HepG2 (cell line): ENCODE measurements around the gene UBE3B. TPM values are rescaled to one million over a fixed set of nuclear protein-coding genes. Genes with fewer than 3 reads are reported as not detected.
A peak's percentile ranks its signal among the peaks of the same experiment; 100 is the strongest.

ENCODE experiments used
- MED13 ChIP-seq: sonication (generic); formaldehyde crosslinking; IDR thresholded peaks from 2 replicates; pipeline ENCODE4 v1.5.0; 2020; ENCODE audit warnings: missing genetic modification reagents
- POLR2AphosphoS5 ChIP-seq: IDR thresholded peaks from 2 replicates; pipeline ENCODE4 v1.6.1; 2012; ENCODE audit warnings: low read depth, low read length
- RBFOX2 ChIP-seq: fragments of 200-400 bp; formaldehyde crosslinking; IDR thresholded peaks from 2 replicates; pipeline ENCODE4 v1.6.1; 2017; ENCODE audit warnings: low read depth, mild to moderate bottlenecking, low read length
- RFX1 ChIP-seq: fragments of 450-650 bp; IDR thresholded peaks from 2 replicates; pipeline ENCODE4 v1.6.1; 2017
- SRY ChIP-seq: sonication (generic); formaldehyde crosslinking; IDR thresholded peaks from 2 replicates; pipeline ENCODE4 v1.8.0; 2022; ENCODE audit warnings: mild to moderate bottlenecking, missing genetic modification reagents
- TBP ChIP-seq: sonication (generic); formaldehyde crosslinking; IDR thresholded peaks from 2 replicates; pipeline ENCODE4 v1.5.0; 2020; ENCODE audit warnings: missing genetic modification reagents
- ZNF12 ChIP-seq: sonication (generic); formaldehyde crosslinking; IDR thresholded peaks from 2 replicates; pipeline ENCODE4 v1.5.0; 2020; ENCODE audit warnings: missing genetic modification reagents
- ZNF205 ChIP-seq: IDR thresholded peaks from 2 replicates; pipeline ENCODE4 v1.6.1; 2018; ENCODE audit warnings: missing biosample characterization, missing genetic modification reagents
- ZNF232 ChIP-seq: sonication (generic); formaldehyde crosslinking; IDR thresholded peaks from 2 replicates; pipeline ENCODE4 v1.4.0; 2020; ENCODE audit warnings: missing genetic modification reagents, borderline replicate concordance
- ZNF451 ChIP-seq: sonication (generic); formaldehyde crosslinking; IDR thresholded peaks from 2 replicates; pipeline ENCODE4 v1.5.0; 2020; ENCODE audit warnings: mild to moderate bottlenecking, missing genetic modification reagents
- ZSCAN21 ChIP-seq: sonication (generic); formaldehyde crosslinking; IDR thresholded peaks from 2 replicates; pipeline ENCODE4 v1.8.0; 2022; ENCODE audit warnings: mild to moderate bottlenecking, missing genetic modification reagents, moderate library complexity, borderline replicate concordance
- ZSCAN30 ChIP-seq: sonication (generic); formaldehyde crosslinking; IDR thresholded peaks from 2 replicates; pipeline ENCODE4 v1.5.0; 2020; ENCODE audit warnings: mild to moderate bottlenecking, missing genetic modification reagents
- polyA plus RNA-seq, 8 experiments: library from polyadenylated mRNA; depleted of rRNA in 3 of 8; stranded (reverse) in 7 of 8; unstranded in 1 of 8; fragments of >200 nt; fragmentation: Illumina TruSeq in 4 of 8; extraction: Trizol in 4 of 8; gene quantifications; 2 replicates each; pipeline versions ENCODE4 v1.2.1 to v1.2.3, GENCODE V29; 2011 to 2016; ENCODE audit warnings: low read depth in 4 of 8, missing spikeins in 1 of 8, mixed read lengths in 1 of 8; ENCODE audit not compliant: insufficient read depth in 1 of 8
- total RNA-seq, 5 experiments: library from RNA; depleted of rRNA; stranded (reverse); fragments of >200 nt; fragmentation: Illumina TruSeq; extraction: Trizol; gene quantifications; 2 replicates each; pipeline ENCODE4 v1.2.3, GENCODE V29; 2016; ENCODE audit warnings: low read depth in 1 of 5
- TF ChIP-seq, protein P1 (sequence below): sonication (generic); formaldehyde crosslinking; IDR thresholded peaks from 2 replicates; pipeline ENCODE4 v1.4.0; 2020; ENCODE audit warnings: mild to moderate bottlenecking, missing genetic modification reagents, borderline replicate concordance
- TF ChIP-seq, protein P2 (sequence below): sonication (generic); formaldehyde crosslinking; IDR thresholded peaks from 2 replicates; pipeline ENCODE4 v1.5.0; 2020; ENCODE audit warnings: mild to moderate bottlenecking, missing genetic modification reagents, borderline replicate concordance
- TF ChIP-seq, protein P3 (sequence below): sonication (generic); formaldehyde crosslinking; IDR thresholded peaks from 2 replicates; pipeline ENCODE4 v1.8.1; 2023; ENCODE audit warnings: mild to moderate bottlenecking, moderate library complexity, missing genetic modification reagents
- TF ChIP-seq, protein P4 (sequence below): sonication (generic); formaldehyde crosslinking; IDR thresholded peaks from 2 replicates; pipeline ENCODE4 v1.4.0; 2020; ENCODE audit warnings: mild to moderate bottlenecking, missing genetic modification reagents

The UBE3B gene
- total and polyA plus RNA-seq, 2 of the 13 experiments (the other 11 are each of a cell fraction or from before 2014, with no cell fraction given): 22.7 to 25.3 TPM

DNA sequence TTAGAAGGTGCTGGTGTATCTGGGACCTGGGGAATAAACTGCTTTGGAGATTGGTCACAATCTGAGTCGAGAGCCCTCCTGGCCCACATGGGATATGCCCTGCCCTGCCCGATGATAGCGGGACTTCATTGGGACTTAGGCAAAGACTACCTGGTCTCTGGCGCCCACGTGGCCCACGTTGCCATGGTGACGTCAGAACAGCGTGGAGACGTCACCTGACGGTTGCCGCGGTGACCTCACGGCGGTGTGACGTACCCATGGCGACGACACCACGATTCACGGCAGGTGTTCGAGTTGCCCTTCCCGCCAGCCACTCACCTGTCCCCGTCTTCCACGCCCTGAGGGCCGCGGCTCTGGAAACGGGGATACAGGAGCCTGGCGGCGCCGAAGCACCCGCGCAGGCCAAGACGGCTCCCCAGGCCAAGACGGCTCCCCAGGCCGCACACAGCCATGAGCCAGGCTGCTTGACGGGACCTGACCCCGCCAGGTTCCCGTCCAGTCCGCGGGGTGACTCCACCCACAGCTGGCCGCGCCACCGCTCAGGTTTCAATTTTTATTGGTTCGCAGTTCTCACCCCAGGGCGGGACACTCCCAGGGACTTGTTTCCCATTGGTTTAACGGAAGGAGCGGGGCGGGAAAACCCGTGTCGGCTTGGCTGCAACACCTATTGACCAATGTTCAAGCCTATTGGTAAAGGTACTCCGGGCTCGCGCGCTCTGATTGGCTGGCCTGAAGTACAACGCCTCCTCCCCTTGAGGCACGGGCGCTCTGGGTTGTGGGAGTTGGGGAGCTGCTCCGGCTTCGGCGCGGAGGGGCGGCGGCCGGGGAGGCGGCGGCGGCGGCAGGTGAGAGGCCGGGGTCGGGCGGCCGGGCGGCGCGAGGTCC, 95.8 kb downstream of the UBE3B start, which contains the start of the genes MMAB and MVK (continued):
- TF ChIP-seq, protein P1, sequence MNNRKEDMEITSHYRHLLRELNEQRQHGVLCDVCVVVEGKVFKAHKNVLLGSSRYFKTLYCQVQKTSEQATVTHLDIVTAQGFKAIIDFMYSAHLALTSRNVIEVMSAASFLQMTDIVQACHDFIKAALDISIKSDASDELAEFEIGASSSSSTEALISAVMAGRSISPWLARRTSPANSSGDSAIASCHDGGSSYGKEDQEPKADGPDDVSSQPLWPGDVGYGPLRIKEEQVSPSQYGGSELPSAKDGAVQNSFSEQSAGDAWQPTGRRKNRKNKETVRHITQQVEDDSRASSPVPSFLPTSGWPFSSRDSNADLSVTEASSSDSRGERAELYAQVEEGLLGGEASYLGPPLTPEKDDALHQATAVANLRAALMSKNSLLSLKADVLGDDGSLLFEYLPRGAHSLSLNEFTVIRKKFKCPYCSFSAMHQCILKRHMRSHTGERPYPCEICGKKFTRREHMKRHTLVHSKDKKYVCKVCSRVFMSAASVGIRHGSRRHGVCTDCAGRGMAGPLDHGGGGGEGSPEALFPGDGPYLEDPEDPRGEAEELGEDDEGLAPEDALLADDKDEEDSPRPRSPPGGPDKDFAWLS: no peak
- TF ChIP-seq ZSCAN21 (CRISPR knock-in tag) (peak; percentile 75; the same call in 1 of the 2 replicates), ZNF205 (CRISPR knock-in tag) (peak; percentile 70; the same call in 1 of the 2 replicates), MED13 (CRISPR knock-in tag) (peak; percentile 55; the same call in 1 of the 2 replicates), ZNF12 (CRISPR knock-in tag) (peak; percentile 9; the same call in 1 of the 2 replicates), ZNF232 (CRISPR knock-in tag) (peak; percentile 65; the same call in 1 of the 2 replicates), ZNF451 (CRISPR knock-in tag) (peak; percentile 29; the same call in 1 of the 2 replicates), RFX1 (peak; percentile 83), POLR2AphosphoS5 (peak; percentile 83), ZSCAN30 (0 out of 2 replicates have a peak, but pooled peaks have one; percentile 26), RBFOX2 (peak; percentile 93), TBP (CRISPR knock-in tag) (peak; percentile 49; the same call in 1 of the 2 replicates), SRY (CRISPR knock-in tag) (0 out of 2 replicates have a peak, but pooled peaks have one; percentile 73)
- TF ChIP-seq, protein P2, sequence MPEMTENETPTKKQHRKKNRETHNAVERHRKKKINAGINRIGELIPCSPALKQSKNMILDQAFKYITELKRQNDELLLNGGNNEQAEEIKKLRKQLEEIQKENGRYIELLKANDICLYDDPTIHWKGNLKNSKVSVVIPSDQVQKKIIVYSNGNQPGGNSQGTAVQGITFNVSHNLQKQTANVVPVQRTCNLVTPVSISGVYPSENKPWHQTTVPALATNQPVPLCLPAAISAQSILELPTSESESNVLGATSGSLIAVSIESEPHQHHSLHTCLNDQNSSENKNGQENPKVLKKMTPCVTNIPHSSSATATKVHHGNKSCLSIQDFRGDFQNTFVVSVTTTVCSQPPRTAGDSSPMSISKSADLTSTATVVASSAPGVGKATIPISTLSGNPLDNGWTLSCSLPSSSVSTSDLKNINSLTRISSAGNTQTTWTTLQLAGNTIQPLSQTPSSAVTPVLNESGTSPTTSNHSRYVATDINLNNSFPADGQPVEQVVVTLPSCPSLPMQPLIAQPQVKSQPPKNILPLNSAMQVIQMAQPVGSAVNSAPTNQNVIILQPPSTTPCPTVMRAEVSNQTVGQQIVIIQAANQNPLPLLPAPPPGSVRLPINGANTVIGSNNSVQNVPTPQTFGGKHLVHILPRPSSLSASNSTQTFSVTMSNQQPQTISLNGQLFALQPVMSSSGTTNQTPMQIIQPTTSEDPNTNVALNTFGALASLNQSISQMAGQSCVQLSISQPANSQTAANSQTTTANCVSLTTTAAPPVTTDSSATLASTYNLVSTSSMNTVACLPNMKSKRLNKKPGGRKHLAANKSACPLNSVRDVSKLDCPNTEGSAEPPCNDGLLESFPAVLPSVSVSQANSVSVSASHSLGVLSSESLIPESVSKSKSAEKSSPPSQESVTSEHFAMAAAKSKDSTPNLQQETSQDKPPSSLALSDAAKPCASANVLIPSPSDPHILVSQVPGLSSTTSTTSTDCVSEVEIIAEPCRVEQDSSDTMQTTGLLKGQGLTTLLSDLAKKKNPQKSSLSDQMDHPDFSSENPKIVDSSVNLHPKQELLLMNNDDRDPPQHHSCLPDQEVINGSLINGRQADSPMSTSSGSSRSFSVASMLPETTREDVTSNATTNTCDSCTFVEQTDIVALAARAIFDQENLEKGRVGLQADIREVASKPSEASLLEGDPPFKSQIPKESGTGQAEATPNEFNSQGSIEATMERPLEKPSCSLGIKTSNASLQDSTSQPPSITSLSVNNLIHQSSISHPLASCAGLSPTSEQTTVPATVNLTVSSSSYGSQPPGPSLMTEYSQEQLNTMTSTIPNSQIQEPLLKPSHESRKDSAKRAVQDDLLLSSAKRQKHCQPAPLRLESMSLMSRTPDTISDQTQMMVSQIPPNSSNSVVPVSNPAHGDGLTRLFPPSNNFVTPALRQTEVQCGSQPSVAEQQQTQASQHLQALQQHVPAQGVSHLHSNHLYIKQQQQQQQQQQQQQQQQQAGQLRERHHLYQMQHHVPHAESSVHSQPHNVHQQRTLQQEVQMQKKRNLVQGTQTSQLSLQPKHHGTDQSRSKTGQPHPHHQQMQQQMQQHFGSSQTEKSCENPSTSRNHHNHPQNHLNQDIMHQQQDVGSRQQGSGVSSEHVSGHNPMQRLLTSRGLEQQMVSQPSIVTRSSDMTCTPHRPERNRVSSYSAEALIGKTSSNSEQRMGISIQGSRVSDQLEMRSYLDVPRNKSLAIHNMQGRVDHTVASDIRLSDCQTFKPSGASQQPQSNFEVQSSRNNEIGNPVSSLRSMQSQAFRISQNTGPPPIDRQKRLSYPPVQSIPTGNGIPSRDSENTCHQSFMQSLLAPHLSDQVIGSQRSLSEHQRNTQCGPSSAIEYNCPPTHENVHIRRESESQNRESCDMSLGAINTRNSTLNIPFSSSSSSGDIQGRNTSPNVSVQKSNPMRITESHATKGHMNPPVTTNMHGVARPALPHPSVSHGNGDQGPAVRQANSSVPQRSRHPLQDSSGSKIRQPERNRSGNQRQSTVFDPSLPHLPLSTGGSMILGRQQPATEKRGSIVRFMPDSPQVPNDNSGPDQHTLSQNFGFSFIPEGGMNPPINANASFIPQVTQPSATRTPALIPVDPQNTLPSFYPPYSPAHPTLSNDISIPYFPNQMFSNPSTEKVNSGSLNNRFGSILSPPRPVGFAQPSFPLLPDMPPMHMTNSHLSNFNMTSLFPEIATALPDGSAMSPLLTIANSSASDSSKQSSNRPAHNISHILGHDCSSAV (CRISPR knock-in tag): no peak
- TF ChIP-seq, protein P3, sequence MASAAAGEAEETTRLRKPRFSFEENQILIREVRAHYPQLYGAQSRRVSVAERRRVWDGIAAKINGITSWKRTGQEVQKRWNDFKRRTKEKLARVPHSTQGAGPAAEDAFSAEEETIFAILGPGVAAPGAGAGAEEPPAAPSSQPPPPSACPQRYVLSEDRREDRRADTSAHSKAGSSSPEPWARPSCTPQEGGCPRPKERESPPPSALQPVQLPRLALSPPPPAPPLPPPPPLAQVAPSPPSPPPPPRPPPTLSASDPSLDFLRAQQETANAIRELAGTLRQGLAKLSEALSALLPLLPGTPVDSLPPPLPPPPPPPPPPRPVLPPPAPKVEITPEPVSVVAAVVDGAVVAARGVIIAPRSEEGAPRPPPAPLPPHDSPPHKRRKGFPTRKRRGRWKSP: no peak
- TF ChIP-seq, protein P4, sequence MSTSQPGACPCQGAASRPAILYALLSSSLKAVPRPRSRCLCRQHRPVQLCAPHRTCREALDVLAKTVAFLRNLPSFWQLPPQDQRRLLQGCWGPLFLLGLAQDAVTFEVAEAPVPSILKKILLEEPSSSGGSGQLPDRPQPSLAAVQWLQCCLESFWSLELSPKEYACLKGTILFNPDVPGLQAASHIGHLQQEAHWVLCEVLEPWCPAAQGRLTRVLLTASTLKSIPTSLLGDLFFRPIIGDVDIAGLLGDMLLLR (CRISPR knock-in tag): peak; percentile 95
